ENCODE data around the gene SEMA3A. TPM values are rescaled to one million over a fixed set of nuclear protein-coding genes. Genes with fewer than 3 reads are reported as not detected.

The SEMA3A gene
- total RNA-seq, 1 experiment from 2014 or later: 43.3 TPM

DNA sequence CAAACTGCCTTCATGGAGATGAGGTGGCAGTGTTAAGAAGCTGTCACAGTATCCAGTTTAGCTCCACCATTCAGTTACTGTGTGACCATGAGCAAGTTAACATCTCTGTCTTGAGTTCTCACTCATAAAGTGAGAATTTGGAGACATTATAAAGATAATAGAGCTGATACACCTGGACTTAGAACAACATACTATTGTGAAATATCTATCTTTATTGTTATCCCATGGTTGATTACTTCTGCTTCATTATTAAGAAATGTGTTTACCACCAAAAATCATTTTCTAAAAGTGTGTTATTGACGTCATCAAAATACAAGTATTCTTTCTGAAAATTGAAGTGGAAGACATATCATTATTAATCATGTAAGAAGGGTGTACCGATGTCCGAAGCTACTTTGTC, 166.9 kb downstream of the SEMA3A start:
- no TSS peak for BruUV-seq (replicated peaks)
- POLR2A ChIA-PET: no interaction called here
- CTCF ChIA-PET: no interaction called here
- Histone ChIP-seq H3K4me3 (ENCODE audit: low read depth in 2 of 2, low read length in 2 of 2) (no peak overlapping the region), H3K27me3 (ENCODE audit: control insufficient read depth, insufficient read depth, low read length) (no peaks in the 10 kb centered on the region), H3K27ac (ENCODE audit: low read length) (peak overlapping the region; percentile 94; the same call in 1 of the 2 replicates), H3K4me1 (ENCODE audit: control insufficient read depth, insufficient read depth, low read length) (peaks cover 13% of the 10 kb centered on the region), H3K36me3 (ENCODE audit: control insufficient read depth, insufficient read depth, low read length) (no peaks in the 10 kb centered on the region), H3K9me3 (ENCODE audit: control insufficient read depth, insufficient read depth, low read depth, low read length) (no peaks in the 10 kb centered on the region)
- no peak for ATAC-seq
- in situ Hi-C loops (cut with HindIII; ENCODE audit: low pct_unique_long_range_greater_than_20kb, low sequenced_read_pairs): no loop called here
- TF ChIP-seq, protein P1, sequence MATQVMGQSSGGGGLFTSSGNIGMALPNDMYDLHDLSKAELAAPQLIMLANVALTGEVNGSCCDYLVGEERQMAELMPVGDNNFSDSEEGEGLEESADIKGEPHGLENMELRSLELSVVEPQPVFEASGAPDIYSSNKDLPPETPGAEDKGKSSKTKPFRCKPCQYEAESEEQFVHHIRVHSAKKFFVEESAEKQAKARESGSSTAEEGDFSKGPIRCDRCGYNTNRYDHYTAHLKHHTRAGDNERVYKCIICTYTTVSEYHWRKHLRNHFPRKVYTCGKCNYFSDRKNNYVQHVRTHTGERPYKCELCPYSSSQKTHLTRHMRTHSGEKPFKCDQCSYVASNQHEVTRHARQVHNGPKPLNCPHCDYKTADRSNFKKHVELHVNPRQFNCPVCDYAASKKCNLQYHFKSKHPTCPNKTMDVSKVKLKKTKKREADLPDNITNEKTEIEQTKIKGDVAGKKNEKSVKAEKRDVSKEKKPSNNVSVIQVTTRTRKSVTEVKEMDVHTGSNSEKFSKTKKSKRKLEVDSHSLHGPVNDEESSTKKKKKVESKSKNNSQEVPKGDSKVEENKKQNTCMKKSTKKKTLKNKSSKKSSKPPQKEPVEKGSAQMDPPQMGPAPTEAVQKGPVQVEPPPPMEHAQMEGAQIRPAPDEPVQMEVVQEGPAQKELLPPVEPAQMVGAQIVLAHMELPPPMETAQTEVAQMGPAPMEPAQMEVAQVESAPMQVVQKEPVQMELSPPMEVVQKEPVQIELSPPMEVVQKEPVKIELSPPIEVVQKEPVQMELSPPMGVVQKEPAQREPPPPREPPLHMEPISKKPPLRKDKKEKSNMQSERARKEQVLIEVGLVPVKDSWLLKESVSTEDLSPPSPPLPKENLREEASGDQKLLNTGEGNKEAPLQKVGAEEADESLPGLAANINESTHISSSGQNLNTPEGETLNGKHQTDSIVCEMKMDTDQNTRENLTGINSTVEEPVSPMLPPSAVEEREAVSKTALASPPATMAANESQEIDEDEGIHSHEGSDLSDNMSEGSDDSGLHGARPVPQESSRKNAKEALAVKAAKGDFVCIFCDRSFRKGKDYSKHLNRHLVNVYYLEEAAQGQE (IDR thresholded peaks at IDR 0.05; ENCODE audit: insufficient read depth in 1 of 2, low read depth in 2 of 2, low read length in 1 of 2): no peak
- TF ChIP-seq, protein P2, sequence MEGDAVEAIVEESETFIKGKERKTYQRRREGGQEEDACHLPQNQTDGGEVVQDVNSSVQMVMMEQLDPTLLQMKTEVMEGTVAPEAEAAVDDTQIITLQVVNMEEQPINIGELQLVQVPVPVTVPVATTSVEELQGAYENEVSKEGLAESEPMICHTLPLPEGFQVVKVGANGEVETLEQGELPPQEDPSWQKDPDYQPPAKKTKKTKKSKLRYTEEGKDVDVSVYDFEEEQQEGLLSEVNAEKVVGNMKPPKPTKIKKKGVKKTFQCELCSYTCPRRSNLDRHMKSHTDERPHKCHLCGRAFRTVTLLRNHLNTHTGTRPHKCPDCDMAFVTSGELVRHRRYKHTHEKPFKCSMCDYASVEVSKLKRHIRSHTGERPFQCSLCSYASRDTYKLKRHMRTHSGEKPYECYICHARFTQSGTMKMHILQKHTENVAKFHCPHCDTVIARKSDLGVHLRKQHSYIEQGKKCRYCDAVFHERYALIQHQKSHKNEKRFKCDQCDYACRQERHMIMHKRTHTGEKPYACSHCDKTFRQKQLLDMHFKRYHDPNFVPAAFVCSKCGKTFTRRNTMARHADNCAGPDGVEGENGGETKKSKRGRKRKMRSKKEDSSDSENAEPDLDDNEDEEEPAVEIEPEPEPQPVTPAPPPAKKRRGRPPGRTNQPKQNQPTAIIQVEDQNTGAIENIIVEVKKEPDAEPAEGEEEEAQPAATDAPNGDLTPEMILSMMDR (IDR thresholded peaks at IDR 0.05): no peak
- no peak for TF ChIP-seq POLR2AphosphoS5 (IDR thresholded peaks at IDR 0.05; ENCODE audit: low read depth, low read length)
- no peak for TF ChIP-seq SIN3A (IDR thresholded peaks at IDR 0.05; ENCODE audit: borderline replicate concordance, insufficient read depth, low read depth, low read length)
- no peak for TF ChIP-seq TCF7L2 (IDR thresholded peaks at IDR 0.05; ENCODE audit: low read depth, low read length)
- no peak for DNase-seq (ENCODE audit: low read depth, low spot score)
- intact Hi-C loops (cut with micrococcal nuclease; ENCODE audit: unreplicated experiment): no loop called here

DNA sequence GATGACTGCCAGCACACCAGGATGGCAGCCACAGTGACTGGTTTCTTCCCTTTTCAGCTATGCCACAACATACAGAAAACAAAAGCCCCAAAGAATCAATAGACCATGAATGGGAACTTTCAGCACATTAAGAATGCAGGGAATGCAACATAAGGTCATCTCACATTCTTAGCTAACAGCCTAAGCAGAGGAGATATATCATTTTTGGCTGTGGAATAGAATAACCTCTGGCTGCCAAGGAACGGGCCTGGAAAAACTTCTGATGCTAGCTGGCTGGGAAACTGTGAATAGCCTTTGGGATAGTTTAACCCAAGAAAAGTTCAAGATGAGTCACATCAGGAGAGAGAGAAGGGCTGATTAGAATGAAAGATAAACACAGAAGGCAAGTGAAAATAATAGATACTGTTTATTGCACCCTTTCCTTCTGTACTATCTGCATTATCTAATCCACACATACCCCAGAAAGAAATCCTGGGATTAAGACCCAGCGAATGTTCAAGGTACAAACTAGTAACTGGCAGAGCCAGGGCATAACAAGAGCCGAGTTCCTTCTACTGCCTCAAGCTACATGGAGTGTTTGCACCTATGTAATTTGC, 169.2 kb downstream of the SEMA3A start:
- peak; percentile 94 for ATAC-seq
- Histone ChIP-seq H3K9me3 (ENCODE audit: control insufficient read depth, insufficient read depth, low read depth, low read length) (no peaks in the 10 kb centered on the region), H3K36me3 (ENCODE audit: control insufficient read depth, insufficient read depth, low read length) (no peaks in the 10 kb centered on the region), H3K27ac (ENCODE audit: low read length) (peak overlapping the region; percentile 94), H3K4me3 (ENCODE audit: low read depth in 2 of 2, low read length in 2 of 2) (no peak overlapping the region), H3K27me3 (ENCODE audit: control insufficient read depth, insufficient read depth, low read length) (no peaks in the 10 kb centered on the region), H3K4me1 (ENCODE audit: control insufficient read depth, insufficient read depth, low read length) (peaks cover 19% of the 10 kb centered on the region)
- BruUV-seq (replicated peaks): no TSS peak
- CTCF ChIA-PET: no interaction called here
- in situ Hi-C loops (cut with HindIII; ENCODE audit: low pct_unique_long_range_greater_than_20kb, low sequenced_read_pairs): no loop called here
- POLR2A ChIA-PET: no interaction called here
- DNase-seq (ENCODE audit: low read depth, low spot score): peak; percentile 84
- 0 out of 2 replicates have a peak, but pooled peaks have one; percentile 34 for TF ChIP-seq SIN3A (IDR thresholded peaks at IDR 0.05; ENCODE audit: borderline replicate concordance, insufficient read depth, low read depth, low read length)
- TF ChIP-seq POLR2AphosphoS5 (IDR thresholded peaks at IDR 0.05; ENCODE audit: low read depth, low read length): peak; percentile 66; the same call in 1 of the 2 replicates
- TF ChIP-seq, protein P2 (IDR thresholded peaks at IDR 0.05): no peak
- TF ChIP-seq TCF7L2 (IDR thresholded peaks at IDR 0.05; ENCODE audit: low read depth, low read length): peak; percentile 96
- TF ChIP-seq, protein P1 (IDR thresholded peaks at IDR 0.05; ENCODE audit: insufficient read depth in 1 of 2, low read depth in 2 of 2, low read length in 1 of 2): peak in 1 of 2 experiments; percentile 44; a peak in 2 of 4 replicates
- intact Hi-C loops (cut with micrococcal nuclease; ENCODE audit: unreplicated experiment): no loop called here

Measured in Panc1 (cell line).